PFSK-1 (cell line): ENCODE data around the gene MAP2.

Experiments
- FOXP2 ChIP-seq: optimal IDR thresholded peaks from 2 replicates; pipeline ENCODE3; 2011; ENCODE audit warnings: borderline replicate concordance, control low read depth, inconsistent platforms; ENCODE audit not compliant: insufficient read depth; ENCODE audit errors: extremely low read length, extremely low read depth
- POLR2AphosphoS5 ChIP-seq: IDR thresholded peaks from 2 replicates; pipeline ENCODE4 v1.6.1; 2012; ENCODE audit warnings: low read depth, mild to moderate bottlenecking, control low read depth, low read length, moderate library complexity
- TAF1 ChIP-seq: IDR thresholded peaks from 2 replicates; pipeline ENCODE4 v1.6.1; 2012; ENCODE audit warnings: low read length, control low read depth, borderline replicate concordance; ENCODE audit not compliant: insufficient read depth
- TF ChIP-seq, protein P1 (sequence below), 2 experiments: IDR thresholded peaks; 2 replicates each; pipeline versions ENCODE4 v1.6.1 to v1.8.0; 2011 to 2012; ENCODE audit warnings: low read depth in 2 of 2, low read length in 2 of 2, control low read depth in 1 of 2, inconsistent platforms in 1 of 2, mild to moderate bottlenecking in 1 of 2, moderate library complexity in 1 of 2; ENCODE audit not compliant: insufficient read depth in 1 of 2

GRCh38 chr2:209468846-209469245 is 45.0 kb downstream of the MAP2 start:
- TF ChIP-seq POLR2AphosphoS5 (no peak), TAF1 (no peak), FOXP2 (no peak)
- TF ChIP-seq, protein P1, sequence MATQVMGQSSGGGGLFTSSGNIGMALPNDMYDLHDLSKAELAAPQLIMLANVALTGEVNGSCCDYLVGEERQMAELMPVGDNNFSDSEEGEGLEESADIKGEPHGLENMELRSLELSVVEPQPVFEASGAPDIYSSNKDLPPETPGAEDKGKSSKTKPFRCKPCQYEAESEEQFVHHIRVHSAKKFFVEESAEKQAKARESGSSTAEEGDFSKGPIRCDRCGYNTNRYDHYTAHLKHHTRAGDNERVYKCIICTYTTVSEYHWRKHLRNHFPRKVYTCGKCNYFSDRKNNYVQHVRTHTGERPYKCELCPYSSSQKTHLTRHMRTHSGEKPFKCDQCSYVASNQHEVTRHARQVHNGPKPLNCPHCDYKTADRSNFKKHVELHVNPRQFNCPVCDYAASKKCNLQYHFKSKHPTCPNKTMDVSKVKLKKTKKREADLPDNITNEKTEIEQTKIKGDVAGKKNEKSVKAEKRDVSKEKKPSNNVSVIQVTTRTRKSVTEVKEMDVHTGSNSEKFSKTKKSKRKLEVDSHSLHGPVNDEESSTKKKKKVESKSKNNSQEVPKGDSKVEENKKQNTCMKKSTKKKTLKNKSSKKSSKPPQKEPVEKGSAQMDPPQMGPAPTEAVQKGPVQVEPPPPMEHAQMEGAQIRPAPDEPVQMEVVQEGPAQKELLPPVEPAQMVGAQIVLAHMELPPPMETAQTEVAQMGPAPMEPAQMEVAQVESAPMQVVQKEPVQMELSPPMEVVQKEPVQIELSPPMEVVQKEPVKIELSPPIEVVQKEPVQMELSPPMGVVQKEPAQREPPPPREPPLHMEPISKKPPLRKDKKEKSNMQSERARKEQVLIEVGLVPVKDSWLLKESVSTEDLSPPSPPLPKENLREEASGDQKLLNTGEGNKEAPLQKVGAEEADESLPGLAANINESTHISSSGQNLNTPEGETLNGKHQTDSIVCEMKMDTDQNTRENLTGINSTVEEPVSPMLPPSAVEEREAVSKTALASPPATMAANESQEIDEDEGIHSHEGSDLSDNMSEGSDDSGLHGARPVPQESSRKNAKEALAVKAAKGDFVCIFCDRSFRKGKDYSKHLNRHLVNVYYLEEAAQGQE (IDR thresholded peaks at IDR 0.05; ENCODE audit: insufficient read depth in 1 of 2, low read depth in 2 of 2, low read length in 2 of 2), result no peak
